HCT116 (cell line): Measurements from ENCODE around the gene BBX.

Experiments
- CTCF ChIP-seq, 3 experiments: fragments of 200-600 bp in 1 of 3; sonication (generic) in 1 of 3; IDR thresholded peaks in 2 of 3; conservative IDR thresholded peaks in 1 of 3; 2 replicates each; pipeline ENCODE4 v1.5.1; 2012 to 2017; ENCODE audit warnings: low read depth in 2 of 3, low read length in 2 of 3, antibody characterized with exemption in 1 of 3, borderline replicate concordance in 1 of 3, control low read depth in 1 of 3, mild to moderate bottlenecking in 1 of 3, mixed read lengths in 1 of 3, mixed run types in 1 of 3, moderate library complexity in 1 of 3; ENCODE audit not compliant: insufficient read depth in 1 of 3
- EZH2phosphoT487 ChIP-seq: fragments of 200-600 bp; IDR thresholded peaks from 2 replicates; pipeline ENCODE4 v1.6.1; 2018; ENCODE audit warnings: antibody characterized with exemption, borderline replicate concordance
- POLR2A ChIP-seq: IDR thresholded peaks from 2 replicates; pipeline ENCODE4 v1.7.0; 2011; ENCODE audit warnings: borderline replicate concordance; ENCODE audit not compliant: insufficient read depth, insufficient read length; ENCODE audit errors: extremely low read depth
- RAD21 ChIP-seq: IDR thresholded peaks from 2 replicates; pipeline ENCODE4 v1.6.1; 2012; ENCODE audit warnings: low read depth, mild to moderate bottlenecking

- TF ChIP-seq CTCF (IDR thresholded peaks at IDR 0.05 in 2 of 3, conservative IDR thresholded peaks at IDR 0.05 in 1 of 3; ENCODE audit: borderline replicate concordance in 1 of 3, insufficient read depth in 1 of 3, low read depth in 2 of 3, low read length in 2 of 3): no peak
- no peak for TF ChIP-seq POLR2A
- no peak for TF ChIP-seq EZH2phosphoT487
- no peak for TF ChIP-seq RAD21
Observed at GRCh38 chr3:107761391-107761790, 238.6 kb downstream of the BBX start.
